Superior temporal gyrus (tissue), 1 donor: ENCODE measurements around the gene ZNRF2.
"Not testable (repeated sequence)": the region's sequence is repeated elsewhere in the genome, so short reads cannot be mapped to it uniquely, and the experiment has no call there.

Experiments used
- DNase-seq: peaks from one replicate; pipeline ENCODE4 v3.0.0-alpha.2; 2016; ENCODE audit errors: extremely low spot score

Gene ZNRF2

GRCh38 chr7:30353932-30354607, 69.7 kb downstream of the ZNRF2 start:
- DNase-seq, result no peak

GRCh38 chr7:30354791-30355190, 70.4 kb downstream of the ZNRF2 start:
- DNase-seq, result no peak

GRCh38 chr7:30359957-30360356, 75.6 kb downstream of the ZNRF2 start:
- DNase-seq, result no peak

GRCh38 chr7:30363778-30364563, 79.6 kb downstream of the ZNRF2 start:
- no peak for DNase-seq

- DNase-seq, result no peak
These were observed 80.4 kb downstream of the ZNRF2 start for GRCh38 chr7:30364773-30365172.

- DNase-seq, result no peak
These were observed 81.2 kb downstream of the ZNRF2 start for GRCh38 chr7:30365621-30366020.

GRCh38 chr7:30366606-30367005, 82.2 kb downstream of the ZNRF2 start:
- no peak for DNase-seq

- no peak for DNase-seq
These were observed 83.2 kb downstream of the ZNRF2 start for GRCh38 chr7:30367561-30367960.

- DNase-seq, result no peak
These were observed 85.5 kb downstream of the ZNRF2 start for GRCh38 chr7:30369879-30370278.

- no peak for DNase-seq
These were observed 86.9 kb downstream of the ZNRF2 start for GRCh38 chr7:30371321-30371720.

GRCh38 chr7:30378275-30378674, 93.9 kb downstream of the ZNRF2 start:
- no peak for DNase-seq

GRCh38 chr7:30379131-30379530, 94.7 kb downstream of the ZNRF2 start:
- DNase-seq, result no peak

- DNase-seq, result no peak
These were observed 95.3 kb downstream of the ZNRF2 start for GRCh38 chr7:30379741-30380140.

- DNase-seq, result no peak
These were observed 95.9 kb downstream of the ZNRF2 start for GRCh38 chr7:30380294-30380693.

- not testable (repeated sequence) for DNase-seq
These were observed 96.4 kb downstream of the ZNRF2 start for GRCh38 chr7:30380824-30381223.

- no peak for DNase-seq
These were observed 98.2 kb downstream of the ZNRF2 start for GRCh38 chr7:30382607-30383006.

- DNase-seq, result no peak
These were observed 105.4 kb downstream of the ZNRF2 start for GRCh38 chr7:30389791-30390190.

GRCh38 chr7:30390736-30391636, 106.6 kb downstream of the ZNRF2 start:
- DNase-seq, result no peak

GRCh38 chr7:30391806-30392205, 107.4 kb downstream of the ZNRF2 start:
- no peak for DNase-seq

- no peak for DNase-seq
These were observed 111.3 kb downstream of the ZNRF2 start for GRCh38 chr7:30395676-30396075.

- no peak for DNase-seq
These were observed 112.0 kb downstream of the ZNRF2 start for GRCh38 chr7:30396389-30396788.

GRCh38 chr7:30403477-30403876, 119.1 kb downstream of the ZNRF2 start:
- no peak for DNase-seq
